Activated CD8-positive, alpha-beta T cell treated with anti-CD3 and anti-CD28 coated beads for 36 hours (primary cell): ENCODE measurements around the gene NPR1. TPM values are rescaled to one million over a fixed set of nuclear protein-coding genes. Genes with fewer than 3 reads are reported as not detected.

ENCODE experiments used
- ATAC-seq: fragments of 200-7000 bp; cut with Tn5 transposase; one replicate; pipeline ENCODE4 v1.10.0; 2021; ENCODE audit warnings: mild to moderate bottlenecking, moderate library complexity
- CTCF ChIA-PET: fragments of 350-600 bp; sonication (Branson Sonifier 250); formaldehyde crosslinking; loops from one replicate; lab custom pipeline; 2021; ENCODE audit warnings: antibody characterized with exemption; lab: Charles Lee
- POLR2A ChIA-PET: fragments of 350-600 bp; sonication (Branson Sonifier 250); formaldehyde crosslinking; loops from one replicate; lab custom pipeline; 2021; ENCODE audit warnings: antibody characterized with exemption; lab: Charles Lee
- DNase-seq: peaks from one replicate; pipeline ENCODE4 v3.0.0-alpha.2; 2020
- H3K27ac Mint-ChIP-seq: one replicate; pipeline ENCODE4 v1.8.0; 2021; ENCODE audit warnings: mild to moderate bottlenecking, mixed read lengths
- H3K27me3 Mint-ChIP-seq: one replicate; pipeline ENCODE4 v1.8.0; 2021; ENCODE audit warnings: mixed read lengths
- H3K36me3 Mint-ChIP-seq: one replicate; pipeline ENCODE4 v1.8.0; 2021; ENCODE audit warnings: low read depth, mixed read lengths
- H3K4me1 Mint-ChIP-seq: one replicate; pipeline ENCODE4 v1.8.0; 2021; ENCODE audit warnings: low read depth, mixed read lengths
- H3K4me3 Mint-ChIP-seq: one replicate; pipeline ENCODE4 v1.8.0; 2021; ENCODE audit warnings: mild to moderate bottlenecking, moderate library complexity, mixed read lengths
- H3K9me3 Mint-ChIP-seq: one replicate; pipeline ENCODE4 v1.8.0; 2021; ENCODE audit warnings: mixed read lengths
- intact Hi-C: fragments of 100-400 bp; cut with micrococcal nuclease; formaldehyde crosslinking; loops from one replicate; pipeline ENCODE4 v1.10.0; 2022
- total RNA-seq, 2 experiments: library from RNA; stranded (reverse); gene quantifications; one replicate each; pipeline ENCODE4 v1.2.3, GENCODE V29; 2021
- TF ChIP-seq, protein P1 (sequence below): fragments of 200-600 bp; IDR thresholded peaks from one replicate; pipeline ENCODE4 v1.8.0; 2022; ENCODE audit warnings: antibody characterized with exemption, mild to moderate bottlenecking

NPR1 gene
- total RNA-seq, 2 experiments from 2014 or later: not detected

DNA sequence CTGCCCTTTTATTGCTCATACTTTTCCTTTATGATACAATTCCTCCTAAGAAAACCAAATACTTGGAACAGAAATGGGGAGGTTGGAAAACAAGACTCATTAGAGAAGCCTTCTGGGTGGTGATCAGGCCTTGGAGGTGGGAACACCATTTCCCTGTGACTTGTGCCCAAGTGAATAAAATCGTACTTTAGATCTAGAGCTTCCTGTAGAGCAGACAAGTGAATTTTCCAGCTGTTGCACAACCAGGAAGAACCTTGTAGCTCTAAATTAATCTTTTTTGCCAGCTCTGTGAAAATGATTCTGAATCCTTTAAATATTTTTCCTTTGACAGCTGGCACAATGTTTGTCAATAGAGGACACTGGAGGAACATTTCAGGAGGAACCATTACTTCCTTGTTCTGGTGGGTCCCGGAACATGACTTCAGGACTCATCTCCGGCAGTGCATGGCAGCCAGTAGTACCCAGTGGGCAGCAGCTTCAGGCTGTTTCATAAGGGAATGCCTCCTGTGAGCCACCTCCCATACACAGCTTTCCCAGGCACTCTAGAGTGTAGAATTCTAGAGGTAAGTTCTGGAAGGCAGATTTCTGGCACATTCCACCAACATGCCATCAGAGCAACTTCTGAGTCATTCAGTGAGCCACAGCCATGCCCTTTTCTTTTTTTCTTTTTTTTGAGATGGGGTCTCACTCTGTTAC is 25.5 kb upstream of the NPR1 start:
- H3K4me1 Mint-ChIP-seq: peaks cover 19% of the 10 kb centered on the region
- ChIA-PET POLR2A (interaction anchor here (0.6 to 7.7 kb wide), 6 partner anchors 9 to 513 kb away, joined by 3 to 72 read pairs (median 4); no protein-coding TSS in a partner anchor), CTCF (interaction anchor here (1.1 to 1.2 kb wide), 2 partner anchors 13 to 15 kb away, joined by 3 to 4 read pairs; no protein-coding TSS in a partner anchor)
- ATAC-seq: no peak
- H3K9me3 Mint-ChIP-seq: no peaks in the 10 kb centered on the region
- DNase-seq: no peak
- H3K27me3 Mint-ChIP-seq: no peaks in the 10 kb centered on the region
- H3K4me3 Mint-ChIP-seq: no peak overlapping the region
- TF ChIP-seq, protein P1, sequence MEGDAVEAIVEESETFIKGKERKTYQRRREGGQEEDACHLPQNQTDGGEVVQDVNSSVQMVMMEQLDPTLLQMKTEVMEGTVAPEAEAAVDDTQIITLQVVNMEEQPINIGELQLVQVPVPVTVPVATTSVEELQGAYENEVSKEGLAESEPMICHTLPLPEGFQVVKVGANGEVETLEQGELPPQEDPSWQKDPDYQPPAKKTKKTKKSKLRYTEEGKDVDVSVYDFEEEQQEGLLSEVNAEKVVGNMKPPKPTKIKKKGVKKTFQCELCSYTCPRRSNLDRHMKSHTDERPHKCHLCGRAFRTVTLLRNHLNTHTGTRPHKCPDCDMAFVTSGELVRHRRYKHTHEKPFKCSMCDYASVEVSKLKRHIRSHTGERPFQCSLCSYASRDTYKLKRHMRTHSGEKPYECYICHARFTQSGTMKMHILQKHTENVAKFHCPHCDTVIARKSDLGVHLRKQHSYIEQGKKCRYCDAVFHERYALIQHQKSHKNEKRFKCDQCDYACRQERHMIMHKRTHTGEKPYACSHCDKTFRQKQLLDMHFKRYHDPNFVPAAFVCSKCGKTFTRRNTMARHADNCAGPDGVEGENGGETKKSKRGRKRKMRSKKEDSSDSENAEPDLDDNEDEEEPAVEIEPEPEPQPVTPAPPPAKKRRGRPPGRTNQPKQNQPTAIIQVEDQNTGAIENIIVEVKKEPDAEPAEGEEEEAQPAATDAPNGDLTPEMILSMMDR: no peak
- H3K36me3 Mint-ChIP-seq: peaks cover 3% of the 10 kb centered on the region
- H3K27ac Mint-ChIP-seq: no peak overlapping the region
- intact Hi-C loops: no loop called here

DNA sequence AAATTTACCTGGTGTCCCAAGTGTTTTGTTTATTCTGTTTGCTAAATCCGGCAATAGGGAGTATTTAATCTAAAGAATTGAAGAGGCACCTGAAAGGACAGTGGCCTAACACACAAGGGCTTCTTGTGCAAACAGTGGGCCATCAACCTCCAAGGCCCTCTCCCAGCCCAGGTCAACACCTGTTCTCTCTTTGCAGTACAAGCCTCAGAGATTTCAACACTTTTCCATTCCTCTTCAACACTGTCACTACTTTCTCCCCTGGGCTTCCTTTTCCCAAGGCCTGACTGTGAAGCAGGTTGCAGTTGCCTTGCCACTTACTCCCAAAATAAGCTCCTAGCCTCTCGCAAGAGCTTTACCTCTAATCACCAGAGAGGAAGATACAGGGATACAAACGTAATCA is 23.2 kb upstream of the NPR1 start:
- TF ChIP-seq, protein P1: no peak
- no peaks in the 10 kb centered on the region for H3K36me3 Mint-ChIP-seq
- intact Hi-C loops: no loop called here
- POLR2A ChIA-PET: interaction anchor here (1.7 kb wide), 1 partner anchor 21 kb away, joined by 4 read pairs; the partner anchor contains the start of gene CHTOP
- CTCF ChIA-PET: interaction anchor here (0.6 to 0.8 kb wide), 2 partner anchors 11 to 94 kb away, joined by 3 read pairs; no protein-coding TSS in a partner anchor
- ATAC-seq (no peak), DNase-seq (no peak)
- no peaks in the 10 kb centered on the region for H3K27me3 Mint-ChIP-seq
- H3K4me1 Mint-ChIP-seq: peaks cover 10% of the 10 kb centered on the region
- H3K4me3 Mint-ChIP-seq: no peak overlapping the region
- H3K9me3 Mint-ChIP-seq: no peaks in the 10 kb centered on the region
- no peak overlapping the region for H3K27ac Mint-ChIP-seq

DNA sequence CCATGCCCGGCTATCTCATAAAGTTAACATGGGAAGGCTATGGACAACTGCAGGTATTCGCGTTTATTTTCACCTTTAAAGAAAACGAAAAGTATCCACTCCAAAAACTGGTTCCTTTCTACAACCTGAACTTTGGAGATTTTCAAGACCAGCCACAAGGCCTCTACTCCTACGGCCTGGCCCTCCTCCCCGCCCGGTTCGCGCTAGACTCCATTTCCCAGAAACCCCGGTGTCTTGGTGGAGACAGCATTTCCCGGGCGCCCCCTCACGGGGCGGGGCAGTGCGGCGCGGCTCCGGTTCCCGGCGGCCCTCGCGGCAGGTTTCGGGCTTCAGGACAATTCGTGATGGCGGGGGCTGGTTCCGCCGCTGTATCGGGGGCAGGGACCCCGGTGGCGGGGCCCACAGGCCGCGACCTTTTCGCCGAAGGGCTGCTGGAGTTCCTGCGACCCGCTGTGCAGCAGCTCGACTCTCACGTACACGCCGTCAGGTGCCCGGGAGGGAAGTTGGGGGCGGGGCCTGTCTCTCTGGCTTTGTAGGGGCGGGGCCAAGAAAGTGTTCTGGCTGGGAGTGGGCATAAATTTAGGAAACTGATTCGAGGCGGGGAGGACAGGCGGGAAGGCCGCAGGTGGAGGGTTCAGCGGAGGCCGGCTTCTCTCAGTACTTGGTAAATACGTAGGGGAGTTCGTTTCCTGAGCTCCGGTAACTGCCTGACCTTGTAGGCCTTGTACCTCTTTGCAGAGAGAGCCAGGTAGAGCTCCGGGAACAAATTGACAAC is 19.9 kb upstream of the NPR1 start, which contains the start of gene SNAPIN:
Gene SNAPIN, plus strand, starts transcription at position 304 of the 775 bp plus-strand sequence. Its CDS starts 41 bp downstream, at position 345.
- CTCF ChIA-PET: interaction anchor here (0.8 to 2.1 kb wide), 7 partner anchors 10 to 148 kb away, joined by 3 to 8 read pairs (median 3); partner anchors contain the start of gene CHTOP
- Mint-ChIP-seq H3K27ac (peak within 1 kb of the TSS; percentile 96), H3K36me3 (peaks cover 25% of the 10 kb centered on the region), H3K4me1 (peaks cover 12% of the 10 kb centered on the region), H3K27me3 (no peaks in the 10 kb centered on the region), H3K9me3 (no peaks in the 10 kb centered on the region), H3K4me3 (peak within 1 kb of the TSS; percentile 98)
- peak; percentile 96 for DNase-seq
- intact Hi-C loops: no loop called here
- peak; percentile 95 for ATAC-seq
- TF ChIP-seq, protein P1: no peak
- POLR2A ChIA-PET: interaction anchor here (0.8 to 5.6 kb wide), 6 partner anchors 9 to 126 kb away, joined by 3 to 44 read pairs (median 10); partner anchors contain the start of genes CHTOP and ILF2

DNA sequence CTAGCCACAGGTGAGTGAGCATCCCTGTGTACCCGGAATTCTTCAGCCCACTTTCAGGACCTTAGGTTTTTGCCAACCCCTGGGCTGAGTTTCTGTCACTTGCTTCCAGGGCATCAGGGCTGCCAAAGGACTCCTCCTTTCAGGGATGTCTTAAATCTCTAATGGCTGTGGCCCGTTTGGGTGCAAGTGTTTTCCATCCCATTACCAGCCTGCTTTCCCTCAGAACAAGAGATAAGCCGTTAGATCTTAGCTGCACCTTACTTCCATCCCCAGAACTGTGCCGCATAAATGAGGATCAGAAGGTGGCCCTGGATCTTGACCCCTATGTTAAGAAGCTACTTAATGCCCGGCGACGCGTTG is 19.3 kb upstream of the NPR1 start:
- DNase-seq: no peak
- ChIA-PET POLR2A (interaction anchor here (0.8 to 5.6 kb wide), 7 partner anchors 9 to 126 kb away, joined by 3 to 44 read pairs (median 9); partner anchors contain the start of genes CHTOP and ILF2), CTCF (interaction anchor here (0.8 to 2.1 kb wide), 6 partner anchors 10 to 149 kb away, joined by 3 to 8 read pairs (median 4); partner anchors contain the start of gene CHTOP)
- Mint-ChIP-seq H3K36me3 (peaks cover 29% of the 10 kb centered on the region), H3K27me3 (no peaks in the 10 kb centered on the region), H3K4me1 (peaks cover 12% of the 10 kb centered on the region), H3K4me3 (peak overlapping the region; percentile 98), H3K9me3 (no peaks in the 10 kb centered on the region), H3K27ac (peak overlapping the region; percentile 96)
- ATAC-seq: no peak
- intact Hi-C loops: no loop called here
- TF ChIP-seq, protein P1: no peak
